Fibroblast of skin of left biceps (primary cell): ENCODE measurements around the gene PLCB4.

Experiments
- DNase-seq, 2 experiments: peaks; one replicate each; pipeline ENCODE4 v3.0.0-alpha.2; 2013; ENCODE audit warnings: low read depth in 2 of 2

PLCB4 gene

DNA sequence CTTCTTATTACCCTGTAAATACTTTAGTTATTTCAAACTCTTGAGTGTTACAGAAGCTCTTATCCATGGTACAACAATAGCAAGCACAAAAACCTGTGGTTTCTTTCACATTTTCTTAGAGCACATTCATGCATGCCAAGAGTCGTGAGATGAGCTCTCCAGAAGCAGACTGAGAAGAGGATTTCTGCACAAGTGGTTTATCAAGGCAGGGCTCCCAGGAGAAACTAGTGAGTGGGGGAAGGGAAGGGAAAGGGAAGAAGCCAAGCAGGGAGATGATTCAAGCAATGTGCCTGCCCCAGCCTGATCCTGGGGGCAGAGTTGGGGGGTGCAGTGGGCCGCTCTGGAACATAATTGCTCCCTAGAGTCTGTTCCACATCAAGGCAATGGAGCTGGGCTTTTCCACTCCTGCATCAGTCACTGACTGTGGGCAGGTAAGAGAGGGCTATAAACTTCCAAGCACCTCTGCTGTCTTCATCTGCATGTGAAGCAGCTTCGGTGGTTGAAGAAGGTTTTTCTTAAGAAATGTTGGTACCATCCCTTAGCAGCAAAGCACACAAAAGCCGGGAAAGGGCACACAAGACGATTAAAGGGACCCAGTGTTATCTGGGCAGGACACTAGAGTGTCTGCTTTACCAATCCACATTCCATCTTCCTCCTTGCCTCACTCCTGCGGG, 152.1 kb downstream of the PLCB4 start:
- peak; percentile 88 to 89 for DNase-seq

DNA sequence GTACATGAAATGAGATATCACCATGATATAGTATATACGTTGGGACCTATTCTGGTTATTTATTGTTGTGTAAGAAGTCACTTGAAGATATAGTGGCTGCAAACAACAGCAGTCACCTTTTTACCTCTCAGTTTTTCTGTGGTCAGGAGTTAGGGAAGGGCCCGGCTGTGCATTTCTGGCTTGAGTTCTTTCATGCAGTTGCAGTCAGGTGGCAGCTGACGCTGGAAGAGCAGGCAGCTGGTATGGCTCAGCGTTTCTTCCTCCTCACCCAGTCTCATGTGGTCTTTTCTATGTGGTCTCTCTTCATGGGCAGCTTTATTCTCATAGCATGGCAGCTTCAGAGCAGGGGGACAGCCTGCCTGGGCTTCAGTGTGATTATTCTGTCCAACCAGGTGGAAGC, 154.4 kb downstream of the PLCB4 start:
- no peak for DNase-seq

DNA sequence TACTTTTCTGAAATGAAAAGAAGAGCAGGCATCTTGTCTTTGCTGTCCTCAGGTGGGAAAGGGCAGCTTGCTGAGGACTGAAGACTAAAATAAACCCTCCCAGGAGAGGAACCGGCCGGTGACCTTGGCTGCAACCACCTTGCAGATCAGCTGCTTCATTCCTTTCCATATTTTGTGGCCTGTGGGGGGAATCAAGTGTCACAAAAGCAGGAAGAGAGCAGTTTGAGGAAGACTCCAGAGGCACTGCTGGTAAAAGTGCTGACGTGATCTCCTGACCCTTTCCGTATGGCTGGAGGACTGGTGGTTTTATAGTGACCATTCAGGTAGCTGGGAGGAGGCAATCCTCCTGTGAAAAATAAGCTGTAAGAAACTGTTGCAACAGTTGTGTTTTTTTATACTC, 157.0 kb downstream of the PLCB4 start:
- DNase-seq, result no peak

DNA sequence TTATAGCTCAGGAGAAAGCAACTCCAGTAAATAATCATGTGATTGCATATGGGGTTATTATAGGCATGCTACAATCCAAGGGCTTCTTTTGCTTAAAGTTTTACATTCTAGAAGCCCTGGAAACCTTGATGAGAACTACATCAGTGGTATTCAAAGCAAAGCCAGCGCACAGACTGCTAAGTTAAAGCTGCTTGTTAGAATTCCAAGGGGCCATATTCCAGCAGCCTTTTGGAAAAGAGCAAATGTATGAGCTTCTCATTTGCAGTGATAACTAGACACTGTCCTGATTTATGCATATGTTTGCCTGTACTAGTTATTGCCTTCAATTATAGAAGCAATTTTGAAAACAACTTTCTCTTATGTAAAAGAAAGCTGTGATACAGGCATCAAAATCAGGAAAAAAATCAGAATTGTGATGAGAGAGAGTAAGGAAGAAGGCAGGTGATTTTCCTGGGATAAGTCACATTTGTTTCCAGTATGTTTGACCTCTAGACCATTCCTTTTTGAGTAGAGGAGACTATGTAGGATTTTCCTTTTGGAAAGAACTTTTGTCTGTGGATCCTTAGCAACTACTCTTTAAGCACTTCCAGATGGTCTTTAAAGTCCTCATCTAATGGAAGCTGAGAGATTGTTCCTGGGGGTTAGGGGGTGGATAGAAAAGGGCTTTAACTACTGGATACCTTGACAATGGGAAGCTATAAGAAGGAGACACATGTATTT, 159.2 kb downstream of the PLCB4 start:
- DNase-seq, result no peak

DNA sequence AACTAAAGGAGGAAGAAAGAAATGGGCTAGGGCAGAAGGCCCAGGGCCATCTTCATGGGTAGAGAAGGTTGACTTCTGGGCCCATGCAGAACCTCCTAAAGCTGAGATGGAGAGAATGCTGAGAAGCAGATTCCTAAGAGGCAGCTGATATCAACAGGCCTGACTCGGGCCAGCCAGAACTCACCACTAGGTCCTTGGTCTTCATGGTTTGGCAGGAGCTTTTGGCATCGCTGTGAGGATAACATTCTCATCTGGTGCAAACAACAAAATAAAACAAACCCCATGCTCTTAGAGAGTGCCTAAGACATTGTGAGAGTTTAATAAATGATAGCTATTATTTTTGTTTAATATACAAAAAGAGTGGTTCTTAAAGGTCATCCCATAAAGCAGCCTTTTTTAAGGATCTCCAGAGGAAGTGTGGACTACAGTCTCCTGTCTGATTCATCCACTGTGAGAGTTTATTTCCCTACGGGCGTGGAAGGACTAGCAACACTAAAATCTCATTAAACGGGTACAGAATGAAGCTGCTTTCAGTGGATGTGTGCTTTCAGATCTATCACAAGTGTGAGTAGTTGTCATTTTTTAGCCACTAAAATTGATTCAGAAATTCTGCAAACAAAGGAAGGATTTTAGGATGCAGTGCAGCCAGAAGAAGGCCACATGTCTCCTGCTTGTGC, 160.0 kb downstream of the PLCB4 start:
- DNase-seq, result no peak

DNA sequence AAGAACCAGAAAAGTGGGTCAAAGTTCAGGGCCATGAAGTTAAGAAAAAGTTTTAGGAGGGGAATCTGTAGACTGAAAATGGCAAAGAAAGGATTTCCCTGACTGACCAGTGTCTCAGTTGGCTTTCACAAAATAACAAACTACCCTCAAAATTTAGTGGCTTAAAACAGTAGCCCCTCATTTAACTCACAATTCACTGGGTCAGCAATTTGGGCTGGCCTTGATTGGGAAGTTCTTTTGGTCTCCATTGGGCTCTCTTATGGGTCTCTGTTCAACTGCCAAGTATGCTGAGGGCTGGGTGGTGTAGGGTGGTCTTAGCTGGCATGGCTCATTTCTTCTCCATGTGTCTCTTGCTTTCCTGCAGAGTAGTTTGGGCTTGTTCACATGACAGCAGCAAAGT, 161.5 kb downstream of the PLCB4 start:
- DNase-seq, result no peak

DNA sequence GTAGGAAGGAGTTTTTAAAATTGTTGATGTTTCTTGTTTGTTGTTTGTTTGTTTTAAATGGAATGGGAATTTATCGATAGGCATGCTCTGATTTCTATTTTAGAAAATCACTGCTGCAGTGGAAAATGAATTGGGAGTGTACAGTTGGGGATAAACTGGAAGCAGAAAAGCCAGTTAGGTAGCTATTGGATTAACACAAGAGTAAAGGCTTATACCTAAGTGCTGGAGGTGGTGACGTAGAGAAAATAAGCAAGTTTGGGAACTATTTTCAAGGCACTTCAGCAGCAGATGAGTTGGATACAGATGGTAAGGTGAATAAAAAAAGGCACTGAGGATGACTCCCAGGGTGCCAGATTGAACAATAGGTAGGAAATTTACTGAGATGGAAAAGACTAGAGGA, 164.9 kb downstream of the PLCB4 start:
- DNase-seq, result no peak

DNA sequence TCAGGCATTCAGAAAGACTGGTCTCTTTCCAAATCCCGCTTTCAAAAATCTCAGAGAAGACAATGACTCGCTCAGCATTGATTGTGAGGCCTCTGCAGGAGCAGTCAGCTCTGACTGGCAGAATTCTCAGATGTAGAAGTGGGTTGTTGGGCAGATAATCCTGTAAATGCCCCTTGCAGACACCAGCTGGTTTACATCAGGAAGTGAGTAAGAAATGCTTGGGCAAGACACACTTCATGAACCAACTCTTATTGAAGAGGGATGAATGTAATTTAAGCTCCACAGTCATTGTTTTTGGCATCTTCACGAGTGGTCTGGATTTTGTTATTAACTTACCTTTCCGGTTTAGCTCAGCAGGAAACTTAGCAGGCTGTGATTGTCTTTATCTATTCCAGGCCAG, 166.6 kb downstream of the PLCB4 start:
- no peak for DNase-seq

DNA sequence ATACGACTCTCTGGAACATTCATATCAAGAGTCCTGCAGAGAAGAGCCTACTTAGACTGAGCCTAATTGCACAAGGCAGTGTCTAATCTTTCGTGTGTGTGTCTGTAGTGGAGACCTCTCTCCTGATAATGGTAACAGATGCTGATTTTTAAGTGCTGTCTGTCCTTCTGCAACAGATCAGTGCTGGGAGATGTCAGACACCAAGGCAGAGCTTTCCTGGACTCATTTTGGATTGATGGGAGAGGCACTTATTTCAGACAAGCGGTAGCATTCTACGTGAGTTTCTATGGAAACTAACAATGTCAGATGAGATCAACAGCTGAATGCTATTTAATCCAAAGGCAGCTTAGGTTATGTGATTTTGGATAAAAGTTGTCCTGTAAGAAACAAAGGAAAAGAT, 167.6 kb downstream of the PLCB4 start:
- no peak for DNase-seq

DNA sequence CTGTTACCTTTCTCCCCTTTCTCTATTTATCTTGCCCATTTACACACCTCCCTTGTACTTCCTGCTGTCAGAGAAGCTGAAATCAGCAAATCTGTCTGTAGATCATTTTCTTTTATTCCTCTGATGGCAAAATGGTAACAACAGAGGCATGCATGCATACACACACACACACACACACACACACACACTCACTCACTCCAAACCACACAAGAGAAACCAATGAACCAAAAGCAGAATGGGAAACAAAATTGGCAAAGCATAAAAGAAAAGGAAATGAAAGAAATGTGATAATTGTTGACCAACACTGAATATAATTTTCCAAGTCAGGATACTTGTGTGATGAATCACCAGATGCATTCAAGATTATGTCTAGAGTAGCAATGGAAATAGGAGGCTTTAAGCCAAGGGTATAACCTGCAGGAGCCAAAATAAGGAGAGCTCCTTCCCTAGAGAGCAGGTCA, 172.4 kb downstream of the PLCB4 start:
- DNase-seq, result peak; percentile 76 to 83

DNA sequence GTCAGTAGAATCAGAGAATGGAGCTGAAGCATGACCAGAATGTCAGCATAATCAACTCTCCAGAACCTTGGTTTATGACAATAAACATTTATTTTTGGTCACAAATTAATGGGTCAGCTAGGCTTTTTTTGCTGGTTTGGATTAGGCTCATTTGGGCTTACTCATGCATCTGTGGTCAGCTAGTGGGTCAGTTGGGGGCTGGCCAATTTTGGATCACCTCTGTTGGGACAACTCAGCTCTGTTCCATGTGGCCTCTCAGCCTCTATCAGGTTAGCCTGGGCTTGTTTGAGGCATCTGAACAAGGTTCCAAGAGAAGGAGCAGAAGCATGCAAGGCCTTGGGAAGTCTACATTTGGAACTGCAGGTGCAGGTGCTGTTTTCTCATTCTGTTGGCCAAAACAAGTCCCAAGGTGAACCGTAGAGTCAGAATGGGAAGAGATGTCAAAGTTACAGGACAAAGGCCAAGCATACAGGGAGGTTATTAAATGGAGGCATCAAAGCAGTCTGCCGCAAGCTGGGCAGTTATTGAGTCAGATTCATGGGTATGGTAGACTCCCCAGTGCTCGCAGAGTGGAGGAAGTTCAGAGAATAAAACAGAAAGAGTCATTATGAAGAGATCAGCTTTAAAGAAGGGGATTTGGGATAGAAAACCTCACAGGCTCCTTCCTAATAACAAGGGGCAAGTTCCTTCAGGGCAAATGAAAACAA, 173.0 kb downstream of the PLCB4 start:
- no peak for DNase-seq

DNA sequence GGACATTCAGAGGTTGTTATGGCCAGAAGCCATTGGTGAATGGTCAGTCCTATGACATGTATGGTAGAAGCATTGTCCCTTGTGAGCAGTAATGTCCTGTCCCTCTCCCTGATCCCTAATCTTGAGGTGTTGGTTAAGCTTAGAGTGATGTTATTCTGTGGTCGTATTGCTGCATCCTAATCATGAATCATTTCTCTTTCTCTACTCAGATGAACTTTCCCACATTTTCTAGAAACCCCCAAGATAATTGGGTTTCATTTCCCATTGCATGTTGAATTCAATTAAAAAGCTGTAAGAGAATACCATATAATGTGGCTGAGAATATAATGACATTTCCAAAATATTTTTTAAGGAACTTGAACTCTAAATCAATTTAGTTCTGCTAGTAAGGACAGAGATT, 175.1 kb downstream of the PLCB4 start:
- DNase-seq, result no peak

DNA sequence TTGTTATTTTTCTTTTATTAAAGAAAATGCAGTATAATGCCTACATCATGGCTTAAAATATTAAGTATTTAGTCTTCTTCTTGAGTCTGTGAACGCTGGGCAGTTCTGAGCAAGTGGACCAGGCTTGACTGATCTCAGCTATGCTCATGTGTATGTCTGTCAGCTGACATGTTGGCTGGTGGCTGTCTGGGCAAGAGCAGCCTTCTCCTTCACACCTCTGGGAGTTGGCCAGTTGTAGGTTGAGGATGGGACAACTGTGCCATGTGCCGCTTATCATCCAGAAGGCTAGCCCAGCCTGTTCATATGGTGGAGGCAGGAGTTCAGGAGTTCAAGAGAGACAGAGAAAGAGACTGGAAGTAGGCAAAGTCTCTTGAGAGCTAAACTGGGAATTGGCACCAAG, 175.9 kb downstream of the PLCB4 start:
- DNase-seq, result no peak

DNA sequence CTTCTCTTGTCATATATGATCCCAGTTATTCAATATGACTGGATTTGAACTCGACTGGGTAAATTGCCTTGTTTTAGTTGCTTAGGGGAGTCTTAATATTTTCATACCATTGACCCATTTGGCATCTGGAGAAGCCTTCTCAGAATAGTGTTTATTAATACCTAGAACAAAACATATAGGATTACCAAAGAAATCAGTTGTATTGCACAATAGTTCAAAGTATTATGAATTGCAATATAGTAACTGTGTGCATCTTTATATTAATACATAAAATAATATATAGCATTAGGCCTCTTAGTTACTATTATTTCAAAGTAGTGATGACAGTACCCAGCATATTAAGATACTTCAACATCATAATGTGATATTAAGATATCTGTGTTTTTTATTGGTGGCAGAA, 177.8 kb downstream of the PLCB4 start:
- DNase-seq, result no peak

DNA sequence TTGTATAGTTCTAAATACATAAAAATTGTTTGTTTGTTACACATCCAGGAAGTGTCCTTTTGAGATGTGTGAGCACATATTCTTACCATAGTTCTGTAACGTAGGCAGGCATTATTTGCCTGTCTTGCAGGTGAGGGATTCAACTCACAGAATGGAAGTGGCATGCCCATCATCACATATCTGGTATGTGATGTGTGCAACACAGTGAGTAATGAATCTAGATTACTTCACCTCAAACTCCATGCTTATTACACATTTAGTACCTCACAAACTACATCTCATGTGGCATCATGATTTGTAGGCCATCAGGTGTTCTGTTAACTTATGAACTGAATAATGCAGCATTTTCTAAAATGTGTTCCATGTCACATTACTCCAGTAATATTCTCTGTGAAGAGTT, 181.6 kb downstream of the PLCB4 start:
- DNase-seq, result no peak

DNA sequence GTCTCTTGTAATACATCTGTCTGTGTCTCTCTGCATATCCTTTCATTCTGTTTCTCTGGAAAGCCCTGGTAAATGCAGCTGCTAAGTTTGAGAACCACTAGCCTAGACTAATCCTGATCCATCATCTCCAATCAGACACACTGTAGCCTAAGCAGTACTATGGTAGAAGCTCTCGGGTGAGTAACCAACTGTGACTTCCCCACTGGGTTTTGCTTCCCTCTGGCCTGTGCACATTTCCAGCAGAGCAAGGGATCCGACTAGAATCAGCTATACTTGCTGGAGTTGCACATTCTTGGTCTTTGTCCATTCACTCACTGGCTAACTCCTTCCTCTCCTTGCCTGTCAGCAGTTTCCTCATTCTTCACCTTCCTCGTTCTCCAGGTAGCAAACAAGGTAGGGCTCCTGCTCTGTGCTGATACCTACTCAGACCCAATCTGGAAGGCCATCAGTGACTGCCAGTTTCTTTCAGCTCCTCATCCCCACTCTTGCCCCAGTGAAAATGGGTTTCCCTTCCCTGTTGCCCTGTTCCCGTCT, 184.2 kb downstream of the PLCB4 start:
- no peak for DNase-seq

DNA sequence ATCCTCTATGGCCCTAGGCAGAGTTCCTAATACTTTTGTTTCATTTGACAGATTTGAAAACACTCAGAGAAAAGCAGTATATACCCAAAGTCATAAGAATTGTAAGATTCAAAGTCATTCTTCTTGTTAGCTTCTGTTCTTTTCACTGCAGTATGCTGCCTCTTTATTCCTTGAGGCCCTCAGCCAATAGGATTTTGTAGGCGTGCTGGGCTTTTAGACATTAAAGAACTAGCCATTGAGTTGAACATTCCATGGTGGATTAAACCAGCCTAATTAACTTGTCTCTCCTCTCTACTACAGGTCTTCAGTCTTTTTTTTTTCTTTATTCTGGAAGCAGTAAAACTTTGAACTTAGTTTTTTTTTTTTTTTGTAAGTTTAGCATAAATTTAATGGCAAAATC, 186.3 kb downstream of the PLCB4 start:
- no peak for DNase-seq

DNA sequence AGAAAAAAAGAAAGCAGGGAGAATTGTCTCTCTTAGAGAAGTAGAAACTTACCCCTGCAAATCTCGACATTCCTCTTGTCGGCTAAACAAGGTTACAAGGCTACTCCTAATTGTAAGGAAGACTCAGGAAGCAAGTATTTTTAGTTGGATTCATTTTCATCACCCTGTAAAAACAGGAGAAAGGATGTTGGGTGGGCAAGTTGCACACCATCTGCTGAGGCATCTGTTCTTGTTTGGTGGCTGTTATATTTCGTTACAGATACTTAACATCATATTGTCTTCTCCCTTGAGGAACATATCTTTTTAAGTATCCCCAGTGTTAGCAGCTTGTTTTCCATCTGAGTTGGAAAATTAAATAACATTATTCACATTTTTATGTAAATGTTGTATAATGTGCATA, 187.5 kb downstream of the PLCB4 start:
- DNase-seq, result no peak

DNA sequence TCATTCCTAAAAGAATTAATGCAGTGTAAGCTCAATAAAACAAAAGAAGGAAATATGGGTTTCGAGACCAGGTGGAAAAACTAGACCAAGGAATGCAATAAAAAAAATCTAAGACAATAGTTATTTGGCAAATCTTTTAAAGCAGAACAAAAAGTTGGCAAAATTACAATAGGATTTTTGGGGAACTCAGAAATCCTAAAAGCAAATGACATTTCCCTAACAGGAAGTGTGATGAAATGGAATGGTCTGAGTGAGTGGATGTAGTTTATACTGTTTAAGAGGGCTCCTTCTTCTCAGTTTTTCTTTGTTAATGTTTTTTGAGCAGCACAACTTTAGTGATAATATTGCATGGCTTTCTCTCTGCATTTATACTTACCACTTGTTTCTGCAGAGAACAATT, 190.0 kb downstream of the PLCB4 start:
- DNase-seq, result no peak

DNA sequence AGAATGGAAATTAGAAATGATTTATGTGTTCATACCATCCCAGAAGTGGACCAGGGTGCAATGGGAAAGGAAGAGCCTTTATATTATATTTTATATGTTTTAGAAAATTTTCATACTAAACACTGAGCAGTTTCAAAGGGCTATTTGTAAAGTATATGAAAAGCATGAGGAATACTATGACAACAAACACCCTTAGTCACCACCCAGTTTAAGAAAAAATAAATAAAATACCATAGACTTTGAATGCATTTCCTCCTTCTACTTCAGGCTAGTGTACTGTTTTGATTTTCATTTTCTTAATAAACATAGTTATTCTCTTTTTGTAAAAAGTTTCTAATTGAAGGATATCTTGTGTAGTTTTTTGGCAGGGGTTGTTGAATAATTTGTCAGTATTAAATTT, 191.1 kb downstream of the PLCB4 start:
- DNase-seq, result no peak

DNA sequence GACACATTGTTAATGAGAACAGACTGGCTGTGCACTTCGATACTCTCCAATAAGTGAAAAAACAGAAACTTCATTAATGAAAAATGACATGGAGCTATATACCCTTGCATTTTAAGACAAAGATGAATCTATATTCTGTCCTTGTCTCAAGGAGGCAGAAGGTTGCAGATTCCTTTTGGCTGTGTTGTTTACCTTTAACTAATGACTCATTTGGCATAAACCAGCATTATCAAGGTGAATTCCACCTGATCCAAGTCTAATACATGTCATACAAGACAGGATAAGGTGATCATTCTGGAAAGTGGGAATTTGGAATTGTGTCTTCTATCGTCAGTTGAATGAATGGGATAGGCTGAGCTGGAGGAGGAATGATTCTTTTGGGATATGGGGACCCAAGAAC, 192.9 kb downstream of the PLCB4 start:
- DNase-seq, result no peak

DNA sequence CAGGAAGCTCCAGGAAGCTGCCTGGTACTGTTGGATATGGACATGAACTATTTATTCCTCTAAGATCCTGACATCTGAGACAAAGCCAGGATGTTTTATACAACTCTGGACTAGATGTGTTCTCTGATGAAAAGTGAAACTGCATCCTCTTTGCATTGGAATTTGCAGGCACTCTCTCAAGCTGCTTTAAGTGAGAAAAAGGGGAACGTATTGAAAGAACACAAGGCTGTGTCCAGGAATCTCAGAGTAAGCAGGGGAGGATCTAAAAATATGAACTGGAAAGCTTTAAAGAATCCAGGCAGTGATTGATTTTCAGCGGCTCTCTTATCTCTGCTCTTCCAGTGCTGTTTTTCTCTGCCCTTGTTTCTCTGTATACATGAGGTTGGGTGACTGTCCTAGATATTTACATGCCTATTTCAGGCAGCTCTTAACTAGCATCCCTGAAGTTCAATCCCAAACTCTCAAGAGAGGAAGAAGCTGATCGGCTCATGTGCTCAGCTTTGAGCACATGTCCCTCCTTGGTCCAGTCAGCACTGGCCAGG, 193.8 kb downstream of the PLCB4 start:
- no peak for DNase-seq
